Activated T-cell treated with anti-CD3 and anti-CD28 coated beads, Interleukin-2, amount 50 U/mL, for 72 hours (primary cell): ENCODE results near the gene WDR59. TPM values are rescaled to one million over a fixed set of nuclear protein-coding genes. Genes with fewer than 3 reads are reported as not detected.

Source experiments
- ATAC-seq, 2 donors: fragments of 150-1000 bp; cut with Tn5 transposase; replicated peaks in 1 of 2; 2 replicates each; pipeline ENCODE4 v1.10.0; 2021; ENCODE audit warnings: moderate library complexity in 2 of 2, mild to moderate bottlenecking in 1 of 2
- DNase-seq, 2 donors: peaks; one replicate each; pipeline ENCODE4 v3.0.0; 2021 to 2022; ENCODE audit warnings: mixed read lengths in 1 of 2
- H3K27ac Mint-ChIP-seq: one replicate; pipeline ENCODE4 v1.8.0; 2022; ENCODE audit warnings: mild to moderate bottlenecking, moderate library complexity, mixed read lengths
- H3K27me3 Mint-ChIP-seq: one replicate; pipeline ENCODE4 v1.8.0; 2022; ENCODE audit warnings: low read depth, mixed read lengths
- H3K36me3 Mint-ChIP-seq, 2 donors: one replicate each; pipeline ENCODE4 v1.8.0; 2022; ENCODE audit warnings: mixed read lengths in 2 of 2, mild to moderate bottlenecking in 1 of 2; ENCODE audit not compliant: insufficient read depth in 2 of 2
- H3K4me1 Mint-ChIP-seq: one replicate; pipeline ENCODE4 v1.8.0; 2022; ENCODE audit warnings: low read depth, mixed read lengths
- H3K4me3 Mint-ChIP-seq, 2 donors: one replicate each; pipeline ENCODE4 v1.8.0; 2022; ENCODE audit warnings: mild to moderate bottlenecking in 2 of 2, mixed read lengths in 2 of 2, moderate library complexity in 2 of 2
- H3K9me3 Mint-ChIP-seq, 2 donors: one replicate each; pipeline ENCODE4 v1.8.0; 2022; ENCODE audit warnings: mixed read lengths in 2 of 2
- total RNA-seq, 2 donors: library from RNA; stranded (reverse); gene quantifications; one replicate each; pipeline ENCODE4 v1.2.3, GENCODE V29; 2022

The WDR59 gene
- total RNA-seq, 2 donors from 2014 or later = 100 to 104 TPM

DNA sequence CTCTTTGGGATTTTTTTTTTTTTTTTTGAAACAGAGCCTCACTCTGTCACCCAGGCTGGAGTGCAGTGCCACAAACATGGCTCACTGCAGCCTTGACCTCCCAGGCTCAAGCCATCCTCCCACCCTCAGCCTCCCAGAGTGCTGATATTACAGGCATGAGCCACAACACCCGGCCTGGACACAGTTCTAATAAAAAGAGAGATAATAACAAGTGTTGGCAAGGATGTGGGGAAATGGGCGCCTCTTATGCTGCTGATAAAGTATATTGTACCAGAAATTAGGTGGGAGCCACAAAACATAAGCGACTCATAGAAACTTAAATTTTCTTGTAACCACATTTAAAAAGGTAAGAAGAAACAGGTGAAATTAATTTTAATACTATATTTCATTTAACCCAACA is 159.9 kb downstream of the WDR59 start:
- H3K4me1 Mint-ChIP-seq = no peaks in the 10 kb centered on the region
- DNase-seq (no peak), ATAC-seq (no peak)
- peaks cover 7 to 11% of the 10 kb centered on the region in 2 donors for H3K36me3 Mint-ChIP-seq
- H3K4me3 Mint-ChIP-seq = no peak overlapping the region
- peaks cover 7 to 9% of the 10 kb centered on the region in 2 donors for H3K9me3 Mint-ChIP-seq
- no peak overlapping the region for H3K27ac Mint-ChIP-seq
- peaks cover 24% of the 10 kb centered on the region for H3K27me3 Mint-ChIP-seq

Other genes with a start within 250 kb of the WDR59 start
- gene FA2H, start 210.3 kb downstream of the WDR59 start, total RNA-seq = not detected
- gene ZNRF1, start 13.9 kb upstream of the WDR59 start, total RNA-seq = 10 to 100 TPM; 42.9 to 69.1 TPM
- under 1 TPM; 0.35 to 0.43 TPM for gene LDHD, start 131.7 kb upstream of the WDR59 start, total RNA-seq
- 10 to 100 TPM; 20.8 to 20.9 TPM for gene ZFP1, start 163.4 kb upstream of the WDR59 start, total RNA-seq
- gene CTRB2, start 222.0 kb upstream of the WDR59 start, total RNA-seq = not detected
- not detected for gene CTRB1, start 233.9 kb upstream of the WDR59 start, total RNA-seq